GM18507 (cell line): Measurements from ENCODE around the gene HDX.
A peak's percentile ranks its signal among the peaks of the same experiment; 100 is the strongest.
"Not testable (repeated sequence)": the region's sequence is repeated elsewhere in the genome, so short reads cannot be mapped to it uniquely, and the experiment has no call there.

Experiments used
- DNase-seq: peaks from one replicate; pipeline ENCODE4 v3.0.0; 2011; ENCODE audit warnings: low read depth; ENCODE audit not compliant: insufficient read length; ENCODE audit errors: extremely low spot score
- FAIRE-seq: peaks from 2 replicates; lab custom pipeline; 2011; peaks lifted over from hg19 to GRCh38; lab: Jason Lieb, UNC

The HDX gene

GRCh38 chrX:84501798-84502628 is at the start of gene HDX:
TSS of gene HDX (minus strand) at chrX:84502453. CDS start at chrX:84475397, 27,056 bp downstream.
- FAIRE-seq, result peak; percentile 88

GRCh38 chrX:84541315-84541714 is 39.1 kb upstream of the HDX start:
- not testable (repeated sequence) for FAIRE-seq, DNase-seq

More at GRCh38 chrX:84501798-84502628, at the start of gene HDX:
- DNase-seq, result no peak

- FAIRE-seq, result not testable (repeated sequence)
Observed at GRCh38 chrX:84537627-84538026, 35.4 kb upstream of the HDX start.

GRCh38 chrX:84488426-84488825 is 13.8 kb downstream of the HDX start:
- FAIRE-seq (no peak), DNase-seq (no peak)

More at GRCh38 chrX:84537627-84538026, 35.4 kb upstream of the HDX start:
- DNase-seq, result not testable (repeated sequence)

GRCh38 chrX:84487365-84488353 is 14.6 kb downstream of the HDX start:
- DNase-seq (no peak), FAIRE-seq (peak; percentile 51)

GRCh38 chrX:84479086-84479485 is 23.2 kb downstream of the HDX start:
- FAIRE-seq, result no peak
- no peak for DNase-seq

GRCh38 chrX:84477114-84477513 is 25.1 kb downstream of the HDX start:
- DNase-seq, result no peak
- FAIRE-seq, result no peak

GRCh38 chrX:84475596-84475995 is 26.7 kb downstream of the HDX start:
- DNase-seq, result no peak
- FAIRE-seq, result no peak

GRCh38 chrX:84475101-84475500 is 27.2 kb downstream of the HDX start:
- DNase-seq, result no peak
- FAIRE-seq, result no peak

- FAIRE-seq (no peak), DNase-seq (no peak)
Observed at GRCh38 chrX:84469226-84469625, 33.0 kb downstream of the HDX start.

- FAIRE-seq, result no peak
Observed at GRCh38 chrX:84467898-84468297, 34.4 kb downstream of the HDX start.

GRCh38 chrX:84453351-84454246 is 48.7 kb downstream of the HDX start:
- no peak for DNase-seq
- no peak for FAIRE-seq

More at GRCh38 chrX:84467898-84468297, 34.4 kb downstream of the HDX start:
- no peak for DNase-seq

GRCh38 chrX:84441143-84441542 is 61.1 kb downstream of the HDX start:
- FAIRE-seq (no peak), DNase-seq (no peak)

- DNase-seq, result no peak
Observed at GRCh38 chrX:84415140-84415539, 87.1 kb downstream of the HDX start.

GRCh38 chrX:84363663-84364062 is 138.6 kb downstream of the HDX start:
- DNase-seq (no peak), FAIRE-seq (no peak)

More at GRCh38 chrX:84415140-84415539, 87.1 kb downstream of the HDX start:
- no peak for FAIRE-seq

GRCh38 chrX:84363051-84363450 is 139.2 kb downstream of the HDX start:
- FAIRE-seq (no peak), DNase-seq (no peak)

- no peak for FAIRE-seq
Observed at GRCh38 chrX:84362184-84362838, 139.9 kb downstream of the HDX start.

GRCh38 chrX:84358271-84358670 is 144.0 kb downstream of the HDX start:
- no peak for FAIRE-seq

More at GRCh38 chrX:84362184-84362838, 139.9 kb downstream of the HDX start:
- DNase-seq, result no peak

More at GRCh38 chrX:84358271-84358670, 144.0 kb downstream of the HDX start:
- DNase-seq, result no peak
